Fibroblast of lung (primary cell): ENCODE measurements around the gene NEK6.

ENCODE experiments used
- EZH2 ChIP-seq: IDR thresholded peaks from 2 replicates; pipeline ENCODE4 v1.5.1; 2012; ENCODE audit warnings: low read length, control low read depth, mild to moderate bottlenecking; ENCODE audit errors: missing control alignments
- TF ChIP-seq, protein P1 (sequence below), 2 donors: IDR thresholded peaks in 1 of 2; conservative IDR thresholded peaks in 1 of 2; 1 replicate in 1 of 2; 2 replicates in 1 of 2; pipeline ENCODE4 v1.5.1; 2011 to 2012; ENCODE audit warnings: low read length in 2 of 2, control low read depth in 1 of 2, inconsistent platforms in 1 of 2, low read depth in 1 of 2, mild to moderate bottlenecking in 1 of 2

DNA sequence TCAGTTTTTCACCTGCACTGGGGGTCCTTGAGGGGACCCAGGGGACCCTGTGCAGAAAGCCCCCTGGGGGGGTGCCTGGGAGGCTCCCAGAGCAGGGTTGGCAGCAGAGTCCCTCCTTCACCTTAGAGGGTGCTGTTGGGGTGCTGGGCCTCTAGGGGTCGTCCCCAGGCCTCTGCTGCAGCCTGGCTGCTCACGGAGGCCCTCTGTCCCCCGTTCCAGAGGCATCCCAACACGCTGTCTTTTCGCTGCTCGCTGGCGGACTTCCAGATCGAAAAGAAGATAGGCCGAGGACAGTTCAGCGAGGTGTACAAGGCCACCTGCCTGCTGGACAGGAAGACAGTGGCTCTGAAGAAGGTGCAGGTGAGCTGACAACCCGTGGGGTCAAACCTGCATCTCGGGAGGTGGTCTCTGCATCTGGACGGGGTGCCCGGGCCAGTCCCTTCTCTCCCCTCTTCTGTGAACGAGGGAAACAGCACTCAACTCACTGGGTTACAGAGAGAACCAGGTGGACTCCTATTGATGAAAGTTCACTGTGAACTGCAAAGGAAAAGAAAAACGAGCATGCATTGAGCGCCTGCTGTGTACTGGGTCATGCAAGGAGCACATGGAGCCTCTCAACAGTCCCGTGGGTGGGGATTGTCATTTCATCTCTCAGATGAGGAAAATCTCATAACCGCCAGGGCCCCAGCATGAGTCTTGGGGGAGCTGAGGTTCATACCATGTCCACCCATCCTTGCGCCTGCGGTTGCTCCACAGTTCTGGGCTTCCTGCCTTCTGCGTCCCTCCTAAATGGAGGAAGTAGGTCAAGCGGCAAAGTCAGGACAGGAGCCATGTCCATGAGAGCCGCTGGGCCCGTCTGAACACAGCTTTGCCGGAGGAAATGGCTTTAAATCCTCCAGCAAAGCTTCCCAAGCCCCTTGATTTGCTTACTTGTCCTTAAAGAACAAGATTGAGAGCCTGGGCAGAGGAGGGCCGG is 54.8 kb downstream of the NEK6 start:
- TF ChIP-seq, protein P1, sequence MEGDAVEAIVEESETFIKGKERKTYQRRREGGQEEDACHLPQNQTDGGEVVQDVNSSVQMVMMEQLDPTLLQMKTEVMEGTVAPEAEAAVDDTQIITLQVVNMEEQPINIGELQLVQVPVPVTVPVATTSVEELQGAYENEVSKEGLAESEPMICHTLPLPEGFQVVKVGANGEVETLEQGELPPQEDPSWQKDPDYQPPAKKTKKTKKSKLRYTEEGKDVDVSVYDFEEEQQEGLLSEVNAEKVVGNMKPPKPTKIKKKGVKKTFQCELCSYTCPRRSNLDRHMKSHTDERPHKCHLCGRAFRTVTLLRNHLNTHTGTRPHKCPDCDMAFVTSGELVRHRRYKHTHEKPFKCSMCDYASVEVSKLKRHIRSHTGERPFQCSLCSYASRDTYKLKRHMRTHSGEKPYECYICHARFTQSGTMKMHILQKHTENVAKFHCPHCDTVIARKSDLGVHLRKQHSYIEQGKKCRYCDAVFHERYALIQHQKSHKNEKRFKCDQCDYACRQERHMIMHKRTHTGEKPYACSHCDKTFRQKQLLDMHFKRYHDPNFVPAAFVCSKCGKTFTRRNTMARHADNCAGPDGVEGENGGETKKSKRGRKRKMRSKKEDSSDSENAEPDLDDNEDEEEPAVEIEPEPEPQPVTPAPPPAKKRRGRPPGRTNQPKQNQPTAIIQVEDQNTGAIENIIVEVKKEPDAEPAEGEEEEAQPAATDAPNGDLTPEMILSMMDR (conservative IDR thresholded peaks at IDR 0.05 in 1 of 2, IDR thresholded peaks at IDR 0.05 in 1 of 2; ENCODE audit: low read depth in 1 of 2, low read length in 2 of 2) = no peak
- no peak for TF ChIP-seq EZH2
